Effector CD8-positive, alpha-beta T cell (primary cell): Measurements from ENCODE around the gene DAZL.

Source experiments
- DNase-seq: peaks from one replicate; lab custom pipeline; 2025; lab: John Stamatoyannopoulos, UW

DAZL gene

DNA sequence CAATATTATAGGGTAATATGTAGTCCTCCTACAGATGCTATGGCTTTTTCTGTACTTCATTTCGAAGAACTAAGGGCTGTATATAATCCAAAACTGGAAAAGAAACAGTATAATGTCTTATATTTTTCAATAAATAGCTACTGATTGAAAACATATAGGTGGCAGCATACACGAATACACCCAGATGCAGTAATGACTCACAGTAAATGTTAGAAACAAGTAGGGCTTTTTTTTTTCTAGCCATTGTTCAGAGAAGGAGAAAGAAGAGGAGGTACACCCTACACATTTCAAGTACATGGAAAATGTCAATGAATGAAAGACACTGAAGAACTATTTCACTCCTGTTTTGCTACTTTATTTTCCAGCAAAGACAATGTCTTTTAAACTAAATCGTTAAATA is 9.4 kb downstream of the DAZL start:
- no peak for DNase-seq

DNA sequence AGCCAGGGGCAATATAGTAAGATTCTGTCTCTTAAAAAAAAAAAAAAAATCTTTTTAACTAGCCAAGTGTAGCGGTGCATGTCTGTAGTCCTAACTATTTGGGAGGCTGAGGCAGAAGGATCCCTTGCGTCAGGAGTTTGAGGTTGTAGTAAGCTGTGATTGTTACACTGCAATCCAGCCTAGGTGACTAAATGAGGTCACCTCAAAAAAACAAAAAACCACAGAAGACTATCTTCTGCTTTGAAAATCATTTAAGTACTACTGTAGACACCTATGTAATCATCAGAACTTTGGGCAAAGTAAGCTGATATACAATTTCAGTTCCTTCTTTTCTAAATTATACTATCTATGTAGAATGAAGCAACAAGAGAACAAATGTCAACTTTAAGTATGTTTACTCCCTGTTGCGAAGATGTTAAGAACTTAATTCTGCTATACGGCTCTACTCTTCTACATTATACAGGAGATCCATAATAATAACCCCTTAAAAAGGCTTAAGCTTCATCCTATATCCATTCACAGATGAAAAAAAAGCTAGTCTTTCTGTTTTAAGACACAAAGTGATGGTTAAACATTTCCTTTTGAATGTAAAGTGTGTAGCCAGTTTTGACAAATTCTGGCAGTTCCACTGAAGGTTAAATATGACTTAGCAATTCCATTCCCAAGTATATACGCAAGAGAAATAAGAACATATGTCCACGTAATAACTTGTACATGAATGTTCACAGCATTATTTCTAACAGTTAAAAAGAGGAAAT is 15.2 kb downstream of the DAZL start:
- DNase-seq: no peak

- no peak for DNase-seq
Observed at GRCh38 chr3:16589120-16589519, 16.1 kb downstream of the DAZL start.

DNA sequence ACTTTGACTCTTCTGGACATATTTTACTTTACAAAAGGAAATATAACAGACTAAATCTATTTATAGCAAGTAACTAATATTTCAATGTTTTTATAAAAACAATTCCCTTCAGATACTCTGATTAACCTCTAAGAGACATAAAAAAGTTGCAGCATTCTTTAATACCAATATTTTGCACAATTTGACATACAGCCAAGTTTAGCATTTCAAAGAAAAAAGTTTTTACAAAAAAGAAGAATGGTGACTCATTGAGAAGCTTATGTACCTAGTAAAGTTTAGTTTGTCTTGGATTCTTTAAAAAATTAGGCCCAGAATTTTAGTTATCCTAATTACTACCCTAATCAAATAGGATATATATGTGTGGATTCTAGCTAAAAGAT is 17.6 kb downstream of the DAZL start:
- no peak for DNase-seq

- no peak for DNase-seq
Observed at GRCh38 chr3:16587047-16587680, 18.1 kb downstream of the DAZL start.

- DNase-seq: no peak
Observed at GRCh38 chr3:16584880-16585279, 20.3 kb downstream of the DAZL start.

- no peak for DNase-seq
Observed at GRCh38 chr3:16583551-16583950, 21.7 kb downstream of the DAZL start.

DNA sequence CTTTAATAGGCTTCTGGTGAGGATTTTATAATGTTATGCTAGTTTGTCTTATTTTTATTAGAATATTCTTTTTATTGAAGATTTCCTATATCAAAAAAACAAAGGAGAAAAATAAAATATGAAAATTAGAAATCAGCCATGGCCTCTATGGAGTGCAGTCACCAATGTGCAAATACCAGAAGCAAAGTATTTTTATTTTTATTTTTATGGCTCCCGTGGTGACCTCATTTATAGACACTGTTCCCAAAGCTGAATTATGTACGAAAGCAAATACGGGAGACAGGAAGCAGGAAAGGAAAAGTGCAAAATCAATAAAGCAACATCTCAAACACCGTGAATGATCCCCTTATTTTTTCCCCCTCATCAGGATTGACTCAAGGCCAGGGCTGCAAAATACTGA is 35.1 kb downstream of the DAZL start:
- no peak for DNase-seq

DNA sequence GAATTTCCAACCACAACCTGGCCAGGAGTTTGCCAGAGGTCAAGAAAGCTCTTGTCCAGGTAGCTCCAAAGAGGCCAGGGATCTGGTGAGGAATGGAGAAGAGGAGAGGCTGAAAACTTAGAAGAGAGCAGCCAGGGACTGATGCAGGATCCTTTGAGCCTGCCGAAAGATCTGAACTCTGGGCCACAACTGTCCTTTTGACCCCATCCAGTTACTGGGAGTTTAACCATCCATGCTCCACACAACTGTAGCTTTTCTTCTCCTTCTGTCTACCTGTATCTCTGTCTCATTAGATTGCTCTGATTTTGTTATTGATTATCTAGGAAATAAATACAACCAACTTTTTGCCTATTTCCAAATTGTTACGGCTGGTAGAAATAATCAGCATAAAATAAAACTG is 36.7 kb downstream of the DAZL start:
- no peak for DNase-seq

GRCh38 chr3:16568115-16568514 is 37.1 kb downstream of the DAZL start:
- DNase-seq: no peak

DNA sequence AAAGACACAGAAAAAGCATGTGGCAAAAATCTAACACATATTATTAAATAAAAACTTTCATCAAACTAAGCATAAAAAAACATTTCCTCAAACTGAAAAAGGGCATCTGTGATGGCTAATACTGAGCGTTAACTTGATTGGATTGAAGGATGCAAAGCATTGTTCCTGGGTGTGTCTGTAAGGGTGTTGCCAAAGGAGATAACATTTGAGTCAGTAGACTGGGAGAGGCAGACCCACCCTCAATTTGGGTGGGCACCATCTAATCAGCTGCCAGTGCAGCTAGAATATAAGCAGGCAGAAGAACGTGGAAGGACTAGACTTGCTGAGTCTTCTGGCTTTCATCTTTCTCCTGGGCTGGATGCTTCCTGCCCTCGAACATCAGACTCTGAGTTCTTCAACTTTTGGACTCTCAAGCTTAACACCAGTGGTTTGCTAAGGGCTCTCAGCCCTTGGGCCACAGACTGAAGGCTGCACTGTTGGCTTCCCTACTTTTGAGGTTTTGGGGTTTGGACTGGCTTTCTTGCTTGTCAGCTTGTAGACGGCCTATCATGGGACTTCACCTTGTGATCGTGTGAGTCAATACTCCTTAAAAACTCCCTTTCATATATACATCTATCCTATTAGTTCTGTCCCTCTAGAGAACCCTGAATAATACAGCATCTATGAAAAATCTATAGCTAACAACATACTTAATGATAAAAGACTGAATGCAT is 45.4 kb downstream of the DAZL start:
- DNase-seq: no peak

DNA sequence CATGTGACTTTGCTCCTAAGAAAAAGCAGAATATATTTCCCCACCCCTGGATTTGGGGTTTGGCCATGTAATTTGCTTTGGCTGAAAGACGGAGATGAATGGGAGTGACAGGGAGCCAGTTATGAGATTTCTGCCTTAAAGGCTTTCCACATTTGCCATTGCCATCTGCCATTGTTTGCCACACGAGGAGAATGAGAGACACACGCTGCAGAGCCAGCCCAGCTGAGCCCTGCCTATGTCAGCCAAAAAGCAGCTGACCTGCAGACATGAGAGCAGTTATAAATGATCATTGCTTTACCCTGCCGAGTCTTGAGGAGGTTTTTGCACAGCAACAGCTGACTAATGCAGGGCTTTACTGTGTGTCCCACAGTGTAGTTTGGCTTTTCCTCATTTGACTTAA is 51.1 kb downstream of the DAZL start:
- no peak for DNase-seq

DNA sequence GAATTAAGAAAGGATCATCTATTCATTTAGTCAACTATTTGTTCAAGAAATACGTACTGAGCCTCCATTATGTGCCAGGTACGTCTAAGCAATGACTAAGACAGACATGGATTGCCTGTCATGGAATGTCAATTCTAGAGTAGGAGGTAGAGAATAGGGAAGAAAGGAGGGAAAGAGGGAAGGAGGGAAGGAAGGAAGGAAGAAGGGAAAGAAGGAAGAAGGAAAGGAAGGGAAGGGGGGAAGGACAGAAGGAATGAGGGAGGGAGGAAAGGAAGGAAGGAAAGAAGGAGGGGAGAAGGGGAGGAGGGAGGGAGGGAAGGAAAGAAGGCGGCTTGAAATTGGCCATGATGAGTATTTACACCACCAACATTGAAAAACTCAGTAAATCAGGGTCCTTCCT is 52.5 kb downstream of the DAZL start:
- no peak for DNase-seq

DNA sequence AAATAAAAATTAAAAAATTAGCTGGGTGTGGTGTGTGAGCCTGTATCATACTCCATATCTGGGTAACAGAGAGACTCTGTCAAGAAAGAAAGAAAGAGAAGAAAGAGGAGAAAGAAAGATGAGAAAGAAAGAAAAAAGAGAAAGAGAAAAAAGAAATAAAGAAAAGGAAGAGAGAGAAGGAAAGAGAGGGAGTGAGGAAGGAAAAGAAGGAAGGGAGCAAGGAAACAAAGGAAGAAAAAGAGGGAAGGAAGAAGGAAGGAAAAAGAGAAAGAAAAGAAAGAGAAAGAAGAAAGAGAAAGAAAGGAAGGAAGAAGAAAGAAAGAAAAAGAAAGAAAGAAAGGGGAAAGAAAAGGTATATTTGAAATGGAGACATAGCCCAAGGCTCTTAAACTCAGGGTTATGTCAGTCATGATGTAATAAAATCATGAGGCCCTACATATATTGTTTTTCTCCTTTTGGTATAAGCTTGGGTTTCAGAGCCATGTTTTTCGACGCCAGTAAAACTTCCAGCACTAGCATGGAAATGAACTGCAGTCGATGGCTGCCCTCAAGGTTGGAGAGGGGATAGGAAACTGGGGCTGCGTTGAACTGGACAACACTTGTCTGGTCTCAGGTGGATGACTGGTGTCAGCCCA is 53.8 kb downstream of the DAZL start:
- no peak for DNase-seq

DNA sequence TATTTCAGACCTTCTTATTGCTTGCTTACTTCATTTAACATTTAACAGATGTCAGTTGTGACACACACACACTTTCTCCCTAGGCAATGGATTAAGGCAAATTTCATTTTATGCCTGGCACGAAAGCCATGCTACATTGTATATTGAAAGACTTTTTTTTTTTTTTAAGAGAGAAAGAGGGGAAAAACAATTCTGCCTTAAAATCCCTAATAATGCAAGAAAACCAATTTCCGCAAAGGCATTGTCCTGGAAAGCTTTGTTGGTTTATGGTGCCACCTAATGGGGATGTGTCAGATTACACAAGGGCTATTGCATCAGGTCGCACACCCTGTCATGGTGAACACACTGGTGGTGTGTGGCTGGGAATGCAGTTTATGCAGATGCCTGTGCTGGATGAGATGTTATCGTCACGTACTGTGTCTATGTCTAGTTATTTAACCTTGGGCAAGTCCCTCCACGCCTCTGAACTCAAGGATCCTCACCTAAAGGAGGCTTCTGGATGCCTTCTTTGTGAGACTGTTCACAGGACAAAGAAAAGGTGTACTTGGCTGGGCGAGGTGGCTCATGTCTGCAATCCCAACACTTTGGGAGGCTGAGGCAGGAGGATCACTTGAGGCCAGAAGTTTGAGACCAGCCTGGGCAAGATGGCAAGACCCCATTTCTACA is 54.4 kb downstream of the DAZL start:
- DNase-seq: peak; percentile 65

DNA sequence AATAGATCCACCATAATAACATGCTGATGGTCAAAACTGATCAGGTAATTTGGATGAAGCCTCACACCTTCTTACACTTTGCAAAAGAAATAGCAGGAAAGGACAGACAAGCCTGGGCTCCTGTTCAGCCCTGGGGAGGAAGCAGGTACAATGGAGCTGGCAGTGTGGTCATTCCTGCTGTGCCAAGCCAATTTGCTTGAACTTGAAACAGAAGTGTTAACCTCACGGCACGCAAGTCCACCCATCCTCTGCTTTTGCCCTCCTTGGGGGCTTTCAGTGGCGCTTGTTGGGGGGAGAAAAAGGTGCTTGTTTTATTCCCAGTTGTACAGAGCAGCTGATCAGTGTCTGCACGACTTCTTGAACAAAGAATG is 54.9 kb downstream of the DAZL start:
- DNase-seq: no peak

DNA sequence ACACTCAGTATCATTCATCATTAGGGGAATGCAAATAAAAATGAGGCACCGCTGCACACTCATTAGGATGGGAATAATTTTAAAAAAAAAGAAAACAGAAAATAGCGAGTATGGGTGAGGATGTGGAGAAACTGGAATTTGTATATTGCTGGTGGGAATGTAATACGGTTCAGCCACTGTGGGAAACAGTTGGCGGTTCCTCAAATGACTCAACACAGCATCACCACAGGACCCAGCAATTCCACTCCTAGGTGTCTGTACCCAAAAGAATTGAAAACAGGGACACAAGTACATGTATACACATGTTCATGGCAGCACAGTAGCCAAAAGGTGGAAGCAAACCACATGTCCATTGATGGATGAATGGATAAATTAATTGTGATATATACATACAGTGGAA is 56.5 kb downstream of the DAZL start:
- no peak for DNase-seq

DNA sequence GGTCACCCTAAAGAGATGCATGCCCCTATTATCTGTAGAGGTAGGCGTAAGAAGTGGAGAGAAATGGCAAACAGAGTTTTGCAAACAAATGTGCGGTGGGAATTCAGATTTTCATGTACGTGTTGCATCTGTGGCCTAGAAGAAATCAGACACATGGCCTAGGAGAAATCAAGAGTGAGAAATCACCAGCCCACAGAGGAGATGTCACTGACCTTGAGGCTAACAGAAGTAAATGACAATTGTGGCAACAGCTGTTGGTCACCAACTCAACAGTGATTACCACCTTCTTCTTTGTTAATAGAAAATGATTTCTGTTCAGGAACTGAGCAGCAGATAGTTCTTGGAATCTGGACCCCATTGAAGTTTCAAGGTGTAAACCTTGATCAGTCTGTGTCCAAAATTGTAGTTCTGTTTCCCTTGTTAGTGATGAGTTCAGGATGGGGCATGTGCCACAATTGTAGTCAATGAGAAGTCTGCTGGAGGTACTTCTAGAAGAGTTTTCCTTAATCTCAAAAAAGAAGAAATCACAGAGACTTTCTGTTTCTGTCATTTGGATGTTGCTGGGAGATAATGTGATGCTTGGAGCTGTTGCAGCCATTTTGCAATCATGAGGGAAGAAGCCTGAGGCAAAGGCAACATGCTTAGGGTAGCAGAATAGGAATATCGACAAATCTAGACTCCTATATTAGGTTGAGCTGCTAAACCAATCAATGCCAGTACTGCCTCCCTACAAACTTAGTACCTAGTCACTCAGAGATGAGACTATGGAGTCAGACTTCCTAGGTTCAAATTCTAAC is 57.5 kb downstream of the DAZL start:
- DNase-seq: no peak

DNA sequence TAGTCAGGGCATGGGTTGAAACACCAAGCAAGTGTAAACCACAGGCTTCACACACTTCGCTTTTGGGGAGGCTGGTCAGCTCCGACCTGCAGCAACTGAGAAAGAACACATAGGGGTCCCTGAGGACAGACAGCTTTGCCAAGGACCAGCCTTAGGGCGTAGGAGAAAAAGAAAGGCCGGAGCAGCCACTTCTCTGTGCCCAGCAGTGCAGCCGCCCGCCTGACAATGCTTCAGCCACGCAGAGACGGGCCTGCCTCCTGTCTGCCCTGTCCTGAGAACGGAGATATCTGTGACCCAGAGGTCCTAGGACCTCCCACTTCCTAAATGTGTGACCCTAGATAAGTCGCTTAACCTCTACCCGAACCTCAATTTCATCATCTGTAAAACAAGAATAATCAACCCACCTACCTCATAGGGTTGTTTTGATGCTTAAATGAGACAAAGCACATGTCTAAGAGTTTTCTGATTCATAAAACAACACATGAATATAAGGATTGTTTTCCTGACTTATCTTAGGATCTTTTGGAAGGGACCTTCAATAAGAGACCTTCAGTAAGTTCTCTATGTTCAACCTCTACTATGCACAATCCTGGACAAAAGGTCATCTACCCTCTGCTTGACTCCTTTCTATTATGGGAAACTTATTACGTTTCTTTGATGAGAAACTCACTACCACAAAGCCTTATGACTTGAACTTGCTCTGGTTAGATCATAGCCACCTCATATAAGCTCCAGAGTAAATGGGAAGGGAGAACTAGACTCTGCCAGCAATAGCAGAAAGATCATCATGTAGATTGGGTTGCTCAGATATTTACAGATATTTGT is 58.8 kb downstream of the DAZL start:
- DNase-seq: no peak

DNA sequence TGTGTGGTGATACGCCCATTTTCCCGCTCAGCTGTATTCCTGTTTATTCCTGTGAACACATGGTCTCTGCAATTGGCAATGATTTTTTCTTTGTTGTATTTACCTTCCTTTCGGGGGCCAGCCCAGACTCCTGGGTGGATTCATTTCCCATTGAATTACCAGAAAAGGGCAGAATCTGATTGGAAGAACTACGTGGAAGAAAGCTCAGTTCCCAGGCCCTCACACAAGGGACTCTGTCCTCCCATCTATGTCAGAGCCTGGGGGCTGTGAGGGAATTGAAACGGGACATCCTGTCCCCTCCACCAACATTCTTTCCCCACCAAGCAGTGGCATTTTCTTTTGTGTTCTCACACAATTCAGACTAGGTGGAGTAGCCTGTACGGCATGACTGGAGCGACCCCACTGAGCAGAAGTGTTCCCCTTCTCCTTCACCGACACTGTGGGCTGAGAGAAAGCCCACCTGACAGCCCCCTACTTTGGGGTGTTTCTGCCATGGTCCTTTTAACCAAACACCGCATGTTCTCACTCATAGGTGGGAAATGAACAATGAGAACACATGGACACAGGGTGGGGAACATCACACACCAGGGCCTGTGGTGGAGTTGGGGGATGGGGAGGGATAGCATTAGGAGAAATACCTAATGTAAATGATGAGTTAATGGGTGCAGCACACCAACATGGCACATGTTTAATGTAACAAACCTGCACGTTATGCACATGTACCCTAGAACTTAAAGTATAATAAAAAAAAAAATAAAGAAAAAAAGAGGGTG is 59.6 kb downstream of the DAZL start:
- DNase-seq: no peak
